Body of pancreas (tissue), 4 donors: ENCODE measurements around the gene AUTS2. TPM values are rescaled to one million over a fixed set of nuclear protein-coding genes. Genes with fewer than 3 reads are reported as not detected.
A peak's percentile ranks its signal among the peaks of the same experiment; 100 is the strongest.

Experiments used
- ATAC-seq: fragments of 150-250 bp; one replicate; pipeline ENCODE4 v1.9.1; 2016
- DNase-seq, 4 donors: peaks; one replicate each; pipeline ENCODE4 v3.0.0-alpha.2; 2019
- H3K27ac ChIP-seq, 4 donors: fragments of 200-600 bp; sonication (generic); 1 replicate in 3 of 4; 2 replicates in 1 of 4; pipeline versions ENCODE4 v1.5.1 to v1.6.1; 2016 to 2019; ENCODE audit warnings: mild to moderate bottlenecking in 1 of 4, mixed read lengths in 1 of 4, moderate library complexity in 1 of 4
- H3K27me3 ChIP-seq, 2 donors: fragments of 200-600 bp; sonication (generic); one replicate each; pipeline ENCODE4 v1.6.0; 2016; ENCODE audit warnings: mild to moderate bottlenecking in 1 of 2
- H3K36me3 ChIP-seq, 2 donors: fragments of 200-600 bp; sonication (generic); replicated peaks in 1 of 2; 2 replicates each; pipeline ENCODE4 v1.5.1; 2016; ENCODE audit warnings: low read depth in 2 of 2; ENCODE audit not compliant: insufficient read depth in 1 of 2
- H3K4me1 ChIP-seq: fragments of 200-600 bp; sonication (generic); one replicate; pipeline ENCODE4 v1.6.0; 2016
- H3K4me3 ChIP-seq, 2 donors: fragments of 200-600 bp; sonication (generic); 1 replicate in 1 of 2; 2 replicates in 1 of 2; pipeline ENCODE4 v1.5.1; 2016 to 2019
- H3K9me3 ChIP-seq, 3 donors: fragments of 200-600 bp; sonication (generic); 1 replicate in 2 of 3; 2 replicates in 1 of 3; pipeline ENCODE4 v1.5.1; 2016
- POLR2A ChIP-seq, 3 donors: fragments of 450-650 bp; IDR thresholded peaks; one replicate each; pipeline ENCODE4 v1.6.1; 2016; ENCODE audit warnings: antibody characterized with exemption in 3 of 3, mild to moderate bottlenecking in 2 of 3
- WGBS, 2 donors: methylation state at CpG; one replicate each; pipeline ENCODE4 v1.1.5; 2017; 5-methylcytosine and 5-hydroxymethylcytosine counted together
- intact Hi-C: fragments of 100-400 bp; cut with DNase I; formaldehyde crosslinking; loops from one replicate; pipeline ENCODE4 v1.15.1; 2023
- total RNA-seq, 2 donors: library from RNA; depleted of rRNA; stranded (reverse); fragments of >200 nt; gene quantifications; one replicate each; pipeline ENCODE4 v1.1.0, GENCODE V29; 2016
- TF ChIP-seq, protein P1 (sequence below), 7 experiments: fragments of 450-650 bp in 4 of 7; fragments of 200-600 bp in 3 of 7; sonication (generic) in 3 of 7; IDR thresholded peaks; one replicate each; pipeline ENCODE4 v1.5.1; 2016 to 2019; ENCODE audit warnings: antibody characterized with exemption in 7 of 7

AUTS2 gene
- total RNA-seq, 2 donors from 2014 or later = 11.7 to 18.5 TPM

DNA sequence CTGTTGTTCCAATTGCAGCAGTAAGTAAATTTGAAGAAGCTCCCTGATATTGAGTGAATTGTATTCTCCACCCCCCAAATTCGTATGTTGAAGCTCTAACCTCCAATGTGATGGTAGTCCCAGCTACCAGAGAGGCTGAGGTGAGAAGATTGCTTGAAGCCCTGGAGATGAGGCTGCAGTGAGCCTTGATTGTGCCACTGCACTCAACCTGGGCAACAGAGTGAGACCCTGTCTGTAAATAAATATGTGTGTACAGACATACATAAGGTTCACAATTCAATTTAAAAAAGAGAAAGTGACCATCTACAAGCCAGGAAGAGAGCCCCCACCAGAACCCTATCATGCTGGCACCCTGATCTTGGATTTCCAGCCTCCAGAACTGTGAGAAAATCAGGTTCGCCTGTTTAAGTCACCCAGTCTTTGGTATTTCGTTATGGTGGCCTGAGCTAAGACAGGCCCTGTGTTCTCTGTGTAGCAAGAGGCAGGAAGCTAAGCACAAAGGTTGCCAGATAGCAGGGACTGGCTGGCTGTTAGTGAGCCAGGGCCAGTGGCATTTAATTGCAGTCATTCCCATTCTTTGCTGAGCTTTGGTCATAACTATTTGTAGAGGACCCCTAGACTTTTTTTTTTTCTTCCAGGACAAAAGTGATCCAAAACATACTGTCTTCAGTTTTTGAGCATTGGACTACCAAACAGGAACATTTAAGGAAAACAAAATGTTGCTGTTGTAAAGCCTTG lies 45.6 kb downstream of the AUTS2 start:
- no peak for ATAC-seq
- no peaks in the 10 kb centered on the region for H3K9me3 ChIP-seq
- no peak for DNase-seq
- no peak overlapping the region for H3K27ac ChIP-seq
- H3K4me1 ChIP-seq = peaks cover 7% of the 10 kb centered on the region
- WGBS, 2 donors = 74 to 81% methylated on average over 3 of the region's 3 CpGs
- intact Hi-C loops = no loop called here
- H3K4me3 ChIP-seq = no peak overlapping the region
- TF ChIP-seq, protein P1, sequence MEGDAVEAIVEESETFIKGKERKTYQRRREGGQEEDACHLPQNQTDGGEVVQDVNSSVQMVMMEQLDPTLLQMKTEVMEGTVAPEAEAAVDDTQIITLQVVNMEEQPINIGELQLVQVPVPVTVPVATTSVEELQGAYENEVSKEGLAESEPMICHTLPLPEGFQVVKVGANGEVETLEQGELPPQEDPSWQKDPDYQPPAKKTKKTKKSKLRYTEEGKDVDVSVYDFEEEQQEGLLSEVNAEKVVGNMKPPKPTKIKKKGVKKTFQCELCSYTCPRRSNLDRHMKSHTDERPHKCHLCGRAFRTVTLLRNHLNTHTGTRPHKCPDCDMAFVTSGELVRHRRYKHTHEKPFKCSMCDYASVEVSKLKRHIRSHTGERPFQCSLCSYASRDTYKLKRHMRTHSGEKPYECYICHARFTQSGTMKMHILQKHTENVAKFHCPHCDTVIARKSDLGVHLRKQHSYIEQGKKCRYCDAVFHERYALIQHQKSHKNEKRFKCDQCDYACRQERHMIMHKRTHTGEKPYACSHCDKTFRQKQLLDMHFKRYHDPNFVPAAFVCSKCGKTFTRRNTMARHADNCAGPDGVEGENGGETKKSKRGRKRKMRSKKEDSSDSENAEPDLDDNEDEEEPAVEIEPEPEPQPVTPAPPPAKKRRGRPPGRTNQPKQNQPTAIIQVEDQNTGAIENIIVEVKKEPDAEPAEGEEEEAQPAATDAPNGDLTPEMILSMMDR (IDR thresholded peaks at IDR 0.05) = no peak
- TF ChIP-seq POLR2A (IDR thresholded peaks at IDR 0.05) = no peak
- H3K36me3 ChIP-seq = no peaks in the 10 kb centered on the region
- no peaks in the 10 kb centered on the region for H3K27me3 ChIP-seq

DNA sequence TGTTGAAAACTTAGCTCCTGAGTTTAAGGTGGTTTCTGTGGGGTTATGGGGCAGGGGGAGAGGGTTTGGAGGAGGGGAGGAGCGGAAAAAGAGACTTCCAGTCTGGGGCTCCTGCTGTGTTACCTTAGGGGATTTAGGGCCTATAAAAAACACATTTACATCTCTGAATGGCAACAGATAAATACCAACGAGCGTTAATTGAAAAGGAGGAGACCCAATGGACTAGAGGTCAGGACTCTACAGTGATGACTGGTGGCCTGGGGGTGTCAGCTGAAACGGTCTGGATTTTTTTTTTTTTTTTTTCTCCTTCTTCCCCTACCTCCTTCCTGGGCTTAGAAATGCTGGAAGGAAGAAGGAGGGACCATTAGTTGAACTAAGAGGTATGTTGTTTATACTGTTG lies 47.4 kb downstream of the AUTS2 start:
- WGBS, 2 donors = 70 to 71% methylated on average over 4 of the region's 4 CpGs
- TF ChIP-seq, protein P1 (IDR thresholded peaks at IDR 0.05) = no peak
- TF ChIP-seq POLR2A (IDR thresholded peaks at IDR 0.05) = no peak
- no peak for ATAC-seq

DNA sequence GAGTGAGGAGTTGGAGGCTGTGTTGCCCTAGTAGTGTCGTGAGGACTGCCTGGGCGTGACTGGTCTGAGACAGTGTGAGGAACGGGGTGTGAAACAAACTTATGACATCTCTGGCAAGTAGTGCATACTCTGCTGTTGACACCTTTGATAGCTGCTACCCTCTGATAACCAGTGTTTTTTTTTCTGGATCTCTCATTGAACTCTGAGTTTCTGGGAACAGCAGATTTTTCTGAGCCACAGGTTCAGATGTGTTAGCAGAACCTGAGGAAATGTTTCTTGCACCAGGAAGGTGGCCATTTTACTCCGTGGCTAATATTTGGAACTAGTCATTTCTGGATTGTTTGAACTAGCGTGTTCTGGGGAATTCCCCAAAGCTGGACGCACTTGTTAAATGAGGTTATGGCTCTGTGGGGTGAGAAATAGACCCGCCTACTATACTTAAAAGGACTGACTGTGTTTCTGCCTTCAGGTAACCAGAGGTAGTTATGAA lies 52.9 kb downstream of the AUTS2 start:
- H3K27ac ChIP-seq = no peak overlapping the region
- H3K4me3 ChIP-seq = no peak overlapping the region
- H3K36me3 ChIP-seq = no peaks in the 10 kb centered on the region
- H3K9me3 ChIP-seq = no peaks in the 10 kb centered on the region
- DNase-seq = no peak
- peak; percentile 64 for ATAC-seq
- WGBS, 2 donors = 71 to 77% methylated on average over 6 to 7 of the region's 7 CpGs
- H3K27me3 ChIP-seq = no peaks in the 10 kb centered on the region
- intact Hi-C loops = no loop called here
- H3K4me1 ChIP-seq = peaks cover 13% of the 10 kb centered on the region
- TF ChIP-seq, protein P1 (IDR thresholded peaks at IDR 0.05) = no peak
- TF ChIP-seq POLR2A (IDR thresholded peaks at IDR 0.05) = no peak

More for the DNA sequence above, 47.4 kb downstream of the AUTS2 start:
- H3K27me3 ChIP-seq = no peaks in the 10 kb centered on the region
- H3K27ac ChIP-seq = no peak overlapping the region
- no peak for DNase-seq
- H3K4me1 ChIP-seq = peaks cover 7% of the 10 kb centered on the region
- H3K36me3 ChIP-seq = no peaks in the 10 kb centered on the region
- intact Hi-C loops = no loop called here
- H3K9me3 ChIP-seq = no peaks in the 10 kb centered on the region
- no peak overlapping the region for H3K4me3 ChIP-seq

DNA sequence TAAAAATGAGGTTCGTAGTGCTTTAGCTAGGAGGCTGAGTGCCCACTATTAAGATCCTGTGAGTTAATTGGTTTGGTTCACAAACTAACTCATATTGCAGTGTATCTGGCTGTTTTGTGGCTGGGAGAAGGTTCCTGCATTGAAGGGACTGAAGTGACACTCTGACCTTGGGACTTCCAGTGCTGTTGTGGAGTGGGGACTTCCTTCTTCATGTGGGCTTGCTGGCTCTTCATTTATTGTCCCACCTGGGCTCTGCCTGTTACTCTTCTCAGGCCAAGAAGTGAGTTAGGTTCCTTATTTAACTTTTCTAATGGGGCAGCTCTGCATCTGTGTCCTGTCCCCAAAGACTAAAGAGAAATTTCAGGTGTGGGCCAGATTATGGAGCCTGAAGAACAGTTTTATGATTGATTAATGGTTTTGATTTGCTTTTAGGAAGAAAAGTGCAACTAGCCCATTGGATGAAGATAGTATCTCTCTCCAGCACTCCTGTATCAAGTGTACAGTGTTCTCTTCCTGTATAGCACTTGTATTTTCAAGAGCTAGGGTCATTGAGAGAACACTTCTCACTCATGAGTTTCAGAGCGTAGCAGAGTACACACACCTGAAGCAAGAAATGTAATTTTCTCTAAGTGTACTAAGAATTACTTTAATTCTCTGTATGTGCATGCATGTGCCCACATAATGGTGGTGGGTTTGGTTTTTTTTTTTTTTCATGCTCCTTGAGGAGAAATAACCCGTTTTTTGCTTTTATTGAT lies 54.8 kb downstream of the AUTS2 start:
- intact Hi-C loops = no loop called here
- Histone ChIP-seq H3K4me1 (peaks cover 19% of the 10 kb centered on the region), H3K27ac (no peak overlapping the region), H3K27me3 (no peaks in the 10 kb centered on the region), H3K9me3 (no peaks in the 10 kb centered on the region), H3K4me3 (no peak overlapping the region), H3K36me3 (no peaks in the 10 kb centered on the region)
- TF ChIP-seq, protein P1 (IDR thresholded peaks at IDR 0.05) = no peak
- TF ChIP-seq POLR2A (IDR thresholded peaks at IDR 0.05) = no peak
- WGBS, 2 donors = 94 to 96% methylated on average over 3 of the region's 3 CpGs
- no peak for ATAC-seq
- DNase-seq = no peak
